Cerebellar nuclear complex (tissue), 1 donor: ENCODE data around the gene ADGRG2.
"Not testable (repeated sequence)": the region's sequence is repeated elsewhere in the genome, so short reads cannot be mapped to it uniquely, and the experiment has no call there.

Experiments used
- DNase-seq, 2 experiments: peaks; one replicate each; lab custom pipeline; 2025; lab: John Stamatoyannopoulos, UW

The ADGRG2 gene

DNA sequence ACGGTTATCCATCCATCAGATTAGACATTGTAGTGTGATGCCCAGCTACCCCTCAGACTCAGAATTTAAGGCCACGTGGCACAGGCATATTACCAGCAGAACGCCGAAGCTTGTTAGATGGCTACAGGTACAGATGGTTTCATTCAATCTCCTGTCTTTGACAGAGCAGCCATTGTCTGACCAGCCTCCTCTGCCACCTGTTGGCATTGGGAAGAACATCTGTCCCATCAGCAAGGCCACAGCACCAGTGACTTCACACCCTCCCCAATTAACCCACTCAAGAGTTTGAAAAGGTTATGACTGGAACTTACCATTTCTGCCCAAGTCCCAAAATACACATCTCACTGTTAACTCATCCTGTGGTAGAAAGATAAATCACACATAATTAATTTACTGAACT lies 116.4 kb downstream of the ADGRG2 start:
- no peak for DNase-seq

DNA sequence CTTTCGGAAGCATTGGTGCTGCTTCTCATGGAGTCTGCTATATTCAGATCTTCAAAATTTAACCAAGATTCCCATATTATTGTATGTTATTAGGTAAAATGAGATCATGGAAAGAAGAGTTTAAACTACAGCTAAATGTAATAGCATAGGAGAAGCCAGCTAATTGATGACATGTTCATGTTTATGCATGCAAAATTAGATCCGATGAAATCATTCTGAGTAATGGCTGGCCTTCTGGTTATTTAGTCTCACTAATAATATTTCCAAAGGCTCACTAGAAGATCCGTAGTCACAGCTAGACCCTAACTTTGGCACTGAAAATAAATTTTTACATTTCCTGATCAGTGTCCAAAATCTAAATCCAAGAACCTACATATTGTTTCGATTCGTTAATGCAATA lies 118.5 kb downstream of the ADGRG2 start:
- no peak for DNase-seq

GRCh38 chrX:18998653-18999052 lies 123.6 kb downstream of the ADGRG2 start:
- no peak for DNase-seq

- DNase-seq: no peak
Observed at GRCh38 chrX:18997916-18998315, 124.4 kb downstream of the ADGRG2 start.

GRCh38 chrX:18996536-18996935 lies 125.7 kb downstream of the ADGRG2 start:
- DNase-seq: no peak

DNA sequence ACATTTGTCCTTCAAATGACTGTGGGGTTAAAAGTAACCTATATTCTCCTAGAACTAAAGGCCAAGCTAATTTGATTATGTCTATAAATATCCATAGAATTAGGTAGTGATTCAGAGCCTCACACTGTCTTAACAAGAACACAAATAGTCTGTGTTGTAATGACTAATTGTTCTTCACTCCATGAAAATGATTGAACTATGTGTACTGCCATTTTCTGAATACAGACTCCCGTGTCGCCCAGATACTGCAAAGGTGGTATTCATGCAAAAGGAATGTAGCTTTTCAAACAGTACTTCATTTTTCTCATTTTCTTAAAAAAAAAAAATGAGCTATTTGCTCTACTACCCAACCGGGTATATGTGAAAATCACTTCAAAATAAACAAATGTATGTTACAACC lies 127.0 kb downstream of the ADGRG2 start:
- no peak for DNase-seq

DNA sequence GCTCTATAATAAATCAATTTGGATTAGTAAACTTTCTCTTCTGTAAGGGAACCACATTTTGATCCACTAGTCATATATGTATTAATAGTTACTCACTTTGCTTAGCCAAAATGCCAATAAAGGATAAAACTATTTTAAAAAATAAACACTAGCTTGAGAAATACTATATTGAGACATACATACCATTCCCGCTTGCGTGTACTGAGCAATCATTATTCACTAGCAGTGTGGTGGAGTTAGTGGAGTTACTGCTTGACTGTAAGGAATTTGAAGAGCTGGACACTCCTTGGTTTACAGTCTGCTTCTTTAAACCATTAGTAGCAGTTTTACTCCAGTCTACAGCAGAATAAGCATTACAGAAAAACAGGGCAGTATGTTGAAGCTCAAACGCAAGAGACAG lies 127.6 kb downstream of the ADGRG2 start:
- DNase-seq: no peak

DNA sequence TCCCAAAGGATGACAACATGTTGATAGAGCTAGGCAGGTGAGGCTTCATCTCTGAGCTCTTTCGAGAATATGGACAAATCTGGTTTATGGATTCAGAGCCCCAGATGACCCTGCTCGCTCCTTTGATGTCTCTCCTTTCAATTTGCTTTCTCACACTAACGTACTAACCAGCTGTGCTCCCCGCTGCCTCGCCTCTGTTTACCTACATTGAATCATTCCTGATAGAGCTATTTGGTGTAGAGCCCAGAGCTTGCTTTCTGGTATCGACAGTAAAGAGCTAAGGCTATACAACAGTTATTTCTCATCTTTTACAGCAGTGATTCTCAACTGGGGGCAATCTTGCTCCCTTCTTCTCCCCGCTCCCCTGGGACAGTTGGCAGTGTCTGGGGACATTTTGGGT lies 129.4 kb downstream of the ADGRG2 start:
- DNase-seq: no peak

GRCh38 chrX:18985186-18985435 lies 137.2 kb downstream of the ADGRG2 start:
- DNase-seq: no peak

DNA sequence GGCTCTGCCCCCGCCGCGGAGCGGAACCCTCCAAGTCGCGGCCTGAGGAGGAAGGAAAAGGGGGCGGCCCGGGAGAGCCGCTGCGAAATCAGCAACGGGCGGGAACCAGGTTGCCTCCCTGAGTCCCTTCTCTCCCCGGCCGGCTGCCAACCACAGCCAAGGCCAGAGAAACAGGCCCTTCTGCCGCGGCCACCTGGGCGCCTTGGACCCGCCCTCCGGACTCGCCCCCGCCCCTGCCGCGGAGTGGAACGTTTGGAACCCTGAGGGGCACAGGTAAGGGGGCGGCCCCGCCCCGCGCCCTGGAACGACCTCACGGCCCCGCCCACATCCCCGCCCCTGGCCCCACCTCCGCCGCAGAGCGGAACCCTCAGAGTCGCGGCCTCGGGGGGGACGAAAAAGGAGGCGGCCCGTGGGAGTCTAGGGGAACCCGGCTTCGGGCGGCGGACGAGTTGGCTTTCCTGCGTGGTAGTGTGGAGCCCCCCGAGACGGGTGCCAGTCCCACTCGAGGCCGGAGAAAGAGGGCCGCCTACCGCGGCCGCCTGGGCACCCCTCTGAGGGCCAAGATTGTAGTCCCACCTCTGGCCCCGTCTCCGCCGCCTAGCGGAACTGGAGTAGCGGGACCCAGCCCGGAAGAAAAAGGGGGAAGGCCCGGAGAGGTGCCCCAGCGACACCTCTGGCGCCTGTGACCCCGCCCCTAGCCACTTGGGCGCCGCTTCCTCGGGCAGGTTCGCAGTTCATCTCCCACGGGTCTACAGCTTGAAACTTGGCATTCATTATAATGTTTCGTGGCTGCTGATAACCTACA lies 137.7 kb downstream of the ADGRG2 start:
- peak; percentile 1 to 27 for DNase-seq

- DNase-seq: no peak
Observed at GRCh38 chrX:18983666-18984380, 138.4 kb downstream of the ADGRG2 start, which contains the start of gene PHKA2. Gene PHKA2 (minus strand): TSS chrX:18984114. CDS start chrX:18983932, 182 bp downstream.

DNA sequence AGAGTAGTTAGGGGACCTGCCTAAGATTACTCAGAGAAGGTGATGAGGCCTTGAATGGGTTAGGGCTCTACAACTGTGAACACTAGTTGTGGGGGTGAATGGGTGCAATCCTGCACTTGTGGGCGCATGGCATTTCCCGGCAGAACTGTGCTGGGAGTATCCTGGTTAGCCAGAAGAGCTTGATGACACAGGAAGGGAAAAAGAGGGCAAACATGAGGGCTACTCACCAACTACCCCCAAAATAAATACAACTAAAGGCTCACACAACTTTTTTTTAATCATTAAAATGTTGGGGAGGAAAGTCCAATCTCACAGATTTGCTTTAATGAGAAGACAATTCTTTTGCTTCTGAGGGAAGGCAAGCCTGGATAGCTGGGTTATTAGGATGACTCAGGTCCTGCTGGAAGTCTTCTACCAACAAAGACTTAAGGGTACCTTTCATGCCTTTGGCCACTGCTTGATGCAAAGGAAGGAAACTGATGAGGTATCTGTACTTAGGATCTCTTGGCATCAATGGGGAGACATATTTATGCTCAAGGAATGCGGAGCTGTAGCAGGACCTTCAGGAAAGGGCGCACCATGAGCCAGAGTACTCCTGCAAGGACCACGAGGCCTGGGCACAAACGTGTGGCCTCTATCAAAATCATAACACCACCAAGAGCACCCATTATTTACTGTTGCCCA lies 141.0 kb downstream of the ADGRG2 start:
- no peak for DNase-seq

DNA sequence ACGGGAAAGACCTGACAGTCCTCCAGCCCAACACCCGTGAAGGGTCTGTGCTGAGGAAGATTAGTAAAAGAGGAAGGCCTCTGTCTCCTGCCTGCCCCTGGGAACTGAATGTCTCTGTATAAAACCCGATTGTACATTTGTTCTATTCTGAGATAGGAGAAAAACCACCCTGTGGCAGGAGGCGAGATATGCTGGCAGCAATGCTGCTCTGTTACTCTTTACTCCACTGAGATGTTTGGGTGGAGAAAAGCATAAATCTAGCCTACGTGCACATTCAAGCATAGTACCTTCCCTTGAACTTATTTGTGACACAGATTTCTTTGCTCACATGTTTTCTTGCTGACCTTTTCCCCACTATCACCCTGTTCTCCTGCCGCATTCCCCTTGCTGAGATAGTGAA lies 142.0 kb downstream of the ADGRG2 start:
- DNase-seq: not testable (repeated sequence)

DNA sequence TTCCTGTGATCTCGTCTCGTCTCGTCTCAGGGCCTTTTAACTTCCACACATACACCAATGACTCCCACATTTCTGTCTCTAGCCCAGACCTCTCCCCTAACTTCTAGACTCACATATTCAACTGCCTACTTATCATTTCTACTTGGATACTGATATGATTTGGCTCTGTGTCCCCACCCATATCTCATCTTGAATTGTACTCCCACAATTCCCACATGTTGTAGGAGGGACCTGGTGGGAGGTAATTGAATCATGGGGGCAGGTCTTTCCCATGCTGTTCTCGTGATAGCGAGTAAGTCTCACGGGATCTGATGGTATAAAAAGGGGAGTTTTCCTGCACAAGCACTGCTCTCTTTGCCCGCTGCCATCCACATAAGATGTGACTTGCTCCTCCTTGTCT lies 147.3 kb downstream of the ADGRG2 start:
- DNase-seq: no peak

GRCh38 chrX:18973527-18974192 lies 148.6 kb downstream of the ADGRG2 start:
- no peak for DNase-seq

DNA sequence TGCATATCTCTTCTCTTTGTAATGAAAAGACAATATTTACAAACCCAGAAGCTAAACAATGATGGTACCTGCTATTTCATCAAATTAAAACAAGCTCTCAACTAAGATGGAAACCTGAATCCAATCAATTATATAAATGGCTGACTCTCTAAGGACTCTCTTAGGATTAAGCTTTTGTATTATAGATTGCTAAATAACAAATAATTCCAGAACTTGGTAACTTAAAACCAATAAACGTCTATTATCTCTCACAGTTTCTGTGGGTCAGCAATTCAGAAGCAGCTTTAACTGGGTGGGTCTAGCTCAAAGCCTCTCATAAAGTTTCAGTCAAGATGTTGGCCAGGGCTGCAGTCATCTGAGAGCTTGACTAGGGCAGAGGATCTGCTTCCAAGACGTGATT lies 150.8 kb downstream of the ADGRG2 start:
- DNase-seq: no peak

DNA sequence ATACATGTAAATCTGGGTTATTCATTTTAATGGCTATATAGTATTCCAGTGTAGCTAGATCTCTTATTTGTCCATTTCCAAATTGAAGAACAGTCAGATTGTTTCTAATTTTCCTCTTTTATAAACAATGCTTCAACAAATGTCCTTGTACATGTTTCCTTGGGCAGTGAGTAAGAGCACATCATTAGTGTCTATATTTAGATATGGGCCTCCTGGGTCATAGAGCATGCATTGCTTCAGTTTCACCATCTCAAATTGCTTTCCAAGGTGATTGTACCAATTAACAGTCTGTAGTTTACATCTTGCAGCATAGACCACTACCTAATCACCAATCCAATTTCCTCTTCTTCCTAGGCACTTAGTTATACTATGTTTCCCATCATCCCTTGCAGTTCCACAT lies 151.8 kb downstream of the ADGRG2 start:
- no peak for DNase-seq

DNA sequence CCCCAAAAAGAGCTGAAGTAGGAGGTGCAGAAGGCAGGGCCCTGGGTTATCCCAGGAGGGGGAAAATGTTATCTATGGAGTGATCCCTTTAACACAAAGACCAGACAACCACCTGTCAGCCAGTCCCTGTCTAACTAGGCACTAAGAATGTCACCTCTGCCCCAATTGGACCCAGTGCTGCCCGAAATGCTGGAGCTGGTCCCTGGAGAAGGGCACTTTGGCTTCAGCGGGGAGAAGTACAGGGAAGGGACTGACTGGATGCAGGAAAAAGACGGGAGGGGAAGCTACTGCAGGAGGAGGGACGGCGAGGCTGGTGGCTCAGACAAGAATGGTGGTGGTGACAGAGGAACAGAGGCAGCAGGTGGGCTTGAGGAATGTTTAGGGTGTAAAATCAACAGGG lies 155.6 kb downstream of the ADGRG2 start:
- no peak for DNase-seq

DNA sequence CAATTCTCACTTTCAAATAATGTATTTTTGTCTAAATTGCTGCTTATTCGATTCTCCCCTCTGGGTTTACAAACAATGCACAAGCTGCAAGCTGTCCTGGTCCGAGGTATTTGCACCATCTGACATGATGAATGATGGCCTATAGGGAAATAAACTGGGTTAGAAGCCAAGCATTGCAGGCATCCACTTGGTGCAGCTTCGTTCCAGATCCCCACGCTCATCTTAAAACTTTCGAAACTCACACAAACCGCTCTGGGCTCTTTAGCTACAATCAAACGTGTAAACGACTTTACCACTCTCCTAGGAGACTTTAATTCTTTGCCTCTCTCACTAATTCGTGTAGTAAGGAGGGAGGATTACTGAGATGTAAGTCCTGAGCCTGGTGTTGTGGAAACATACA lies 157.4 kb downstream of the ADGRG2 start:
- DNase-seq: no peak

- DNase-seq: no peak
Observed at GRCh38 chrX:18964026-18964425, 158.2 kb downstream of the ADGRG2 start.

DNA sequence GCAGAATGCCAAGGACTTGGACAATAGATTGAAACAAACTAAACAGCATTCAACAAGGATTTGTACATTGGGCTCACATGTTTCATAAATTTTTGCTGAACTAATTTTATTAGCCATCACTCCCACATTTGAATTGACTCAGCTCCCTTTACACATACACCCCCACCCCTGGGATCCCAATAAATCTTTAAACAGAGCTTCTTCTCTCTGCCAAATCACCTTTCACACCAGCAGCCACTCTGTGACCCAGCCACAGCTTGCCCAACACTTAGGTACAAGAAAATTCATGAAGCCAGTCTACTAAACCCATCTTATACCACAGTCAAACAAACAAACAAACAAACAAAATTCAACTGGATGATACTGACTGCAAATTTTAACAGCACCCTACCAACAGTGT lies 159.9 kb downstream of the ADGRG2 start:
- no peak for DNase-seq

DNA sequence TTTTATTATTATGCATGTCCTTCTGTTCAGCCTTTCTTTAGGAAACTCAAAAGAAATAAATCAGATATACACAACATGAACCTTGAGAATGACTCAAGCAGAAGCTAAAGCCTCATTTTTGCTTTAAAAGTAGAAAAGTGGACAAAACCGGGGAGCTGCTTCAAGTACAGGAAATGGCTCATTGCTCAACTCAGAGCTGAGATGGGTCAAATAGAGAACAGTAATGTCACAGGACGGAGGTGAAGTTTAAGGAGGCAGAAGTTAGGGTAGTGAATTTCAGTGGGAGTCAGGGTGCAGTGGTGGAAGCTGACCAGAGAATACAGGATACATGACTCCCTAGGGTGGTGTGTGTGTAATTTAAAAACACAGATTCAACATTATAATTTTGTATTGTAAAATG lies 160.6 kb downstream of the ADGRG2 start:
- no peak for DNase-seq
